Natural killer cell treated with Interleukin-12 subunit alpha and Interleukin-12 subunit beta and Interleukin-15 and Interleukin-18, amount 100 ng/mL, for 72 hours (primary cell): Measurements from ENCODE around the gene DSC1. TPM values are rescaled to one million over a fixed set of nuclear protein-coding genes. Genes with fewer than 3 reads are reported as not detected.
A peak's percentile ranks its signal among the peaks of the same experiment; 100 is the strongest.
"Not testable (repeated sequence)": the region's sequence is repeated elsewhere in the genome, so short reads cannot be mapped to it uniquely, and the experiment has no call there.

ENCODE experiments used
- ATAC-seq, 2 donors: fragments of 150-1000 bp; cut with Tn5 transposase in 1 of 2; sonication (Bioruptor Pico), chemical (Tn5 transposase) in 1 of 2; 2 replicates each; pipeline ENCODE4 v1.10.0; 2021
- DNase-seq: peaks from one replicate; pipeline ENCODE4 v3.0.0; 2022; ENCODE audit warnings: low spot score
- H3K27ac Mint-ChIP-seq, 2 donors: 1 replicate in 1 of 2; 2 replicates in 1 of 2; pipeline ENCODE4 v1.8.0; 2022; ENCODE audit warnings: mixed read lengths in 2 of 2, mild to moderate bottlenecking in 1 of 2, moderate library complexity in 1 of 2
- H3K27me3 Mint-ChIP-seq, 2 donors: 1 replicate in 1 of 2; 2 replicates in 1 of 2; pipeline ENCODE4 v1.8.0; 2022; ENCODE audit warnings: mixed read lengths in 2 of 2
- H3K36me3 Mint-ChIP-seq: one replicate; pipeline ENCODE4 v1.8.0; 2022; ENCODE audit warnings: mixed read lengths
- H3K4me1 Mint-ChIP-seq, 2 donors: 1 replicate in 1 of 2; 2 replicates in 1 of 2; pipeline ENCODE4 v1.8.0; 2022; ENCODE audit warnings: low read depth in 2 of 2, mixed read lengths in 2 of 2, mild to moderate bottlenecking in 1 of 2
- H3K4me3 Mint-ChIP-seq: one replicate; pipeline ENCODE4 v1.8.0; 2022; ENCODE audit warnings: mixed read lengths
- H3K9me3 Mint-ChIP-seq: 2 replicates; pipeline ENCODE4 v1.8.0; 2022; ENCODE audit warnings: mixed read lengths
- total RNA-seq, 2 donors: library from RNA; stranded (reverse); gene quantifications; one replicate each; pipeline ENCODE4 v1.2.3, GENCODE V29; 2022

The DSC1 gene
- total RNA-seq, 2 donors from 2014 or later, result not detected

DNA sequence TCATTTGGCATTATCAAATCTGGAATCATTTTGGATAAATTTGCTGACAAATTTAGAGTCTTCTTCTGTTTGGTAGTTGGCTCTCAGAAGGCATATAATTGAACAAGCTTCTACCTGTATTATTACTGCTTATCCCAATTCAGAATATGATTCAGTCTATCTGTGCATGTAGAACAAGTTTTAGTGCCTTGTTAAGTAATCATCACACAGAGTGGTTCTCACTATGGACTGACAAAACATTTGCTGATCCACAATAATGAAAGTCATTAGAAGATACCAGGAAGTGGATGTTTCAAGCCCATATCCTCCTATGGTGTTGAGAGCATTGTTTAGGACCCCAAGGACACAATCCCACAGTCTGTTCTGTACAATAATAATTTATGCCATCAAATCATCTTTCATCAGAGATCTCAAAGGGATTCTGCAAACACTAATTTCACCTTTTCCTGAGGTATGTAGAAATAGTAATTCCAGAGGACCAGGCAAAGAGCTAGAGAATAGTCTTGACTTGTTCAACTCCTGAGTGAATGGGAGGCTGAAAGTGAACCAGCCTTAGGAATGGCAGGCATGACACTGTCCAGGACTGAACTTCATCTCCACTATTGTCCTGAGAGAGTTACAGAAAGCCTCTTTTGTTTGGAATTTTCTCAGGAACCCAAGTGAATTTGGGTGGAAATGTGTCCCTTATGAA lies 29.6 kb upstream of the DSC1 start:
- ATAC-seq (no peak), DNase-seq (no peak)
- Mint-ChIP-seq H3K9me3 (peaks cover 5% of the 10 kb centered on the region), H3K27me3 (no peaks in the 10 kb centered on the region), H3K4me1 (no peaks in the 10 kb centered on the region), H3K27ac (no peak overlapping the region), H3K36me3 (no peaks in the 10 kb centered on the region), H3K4me3 (no peak overlapping the region)

DNA sequence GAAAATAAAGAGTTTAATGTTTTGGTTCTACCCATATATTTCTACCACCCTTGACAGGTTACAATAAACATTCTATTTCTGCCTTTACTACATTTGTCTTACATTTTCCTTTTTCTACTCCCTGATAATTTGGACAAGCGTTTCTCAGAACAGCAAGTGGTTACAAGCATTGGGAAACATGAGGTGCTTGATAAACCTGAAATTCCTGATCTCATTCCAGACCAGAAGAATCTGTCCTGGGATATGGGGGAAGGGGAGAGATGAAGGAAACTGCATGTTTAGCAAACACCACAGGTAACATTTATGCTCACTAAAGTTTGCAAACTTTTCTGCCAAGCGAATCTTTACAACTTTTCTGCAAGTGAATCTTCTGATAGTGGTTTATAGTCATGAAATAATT lies 28.3 kb upstream of the DSC1 start:
- H3K36me3 Mint-ChIP-seq, result no peaks in the 10 kb centered on the region
- no peak for ATAC-seq
- peaks cover 11% of the 10 kb centered on the region for H3K9me3 Mint-ChIP-seq
- DNase-seq, result no peak
- no peak overlapping the region for H3K4me3 Mint-ChIP-seq
- no peak overlapping the region for H3K27ac Mint-ChIP-seq
- no peaks in the 10 kb centered on the region for H3K4me1 Mint-ChIP-seq
- no peaks in the 10 kb centered on the region for H3K27me3 Mint-ChIP-seq

DNA sequence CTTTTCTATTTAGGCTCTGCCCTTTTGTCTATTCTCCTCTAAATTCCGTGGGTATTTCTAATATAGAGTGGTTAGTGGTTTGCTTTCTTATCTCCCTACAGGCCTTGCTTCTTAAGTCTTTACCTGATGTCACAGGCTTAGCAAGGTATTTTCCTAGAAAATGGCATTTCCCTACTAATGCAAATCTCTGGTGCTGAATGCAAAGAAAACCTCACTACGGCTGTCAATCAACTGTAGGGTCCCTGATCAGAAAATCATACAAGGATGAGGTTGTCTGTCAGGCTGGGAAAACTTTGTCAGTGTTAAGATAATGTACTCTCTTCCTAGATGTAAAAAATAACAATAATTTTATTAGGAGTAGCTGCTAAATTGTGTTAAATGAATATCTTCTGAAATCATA lies 27.1 kb upstream of the DSC1 start:
- Mint-ChIP-seq H3K27me3 (no peaks in the 10 kb centered on the region), H3K4me1 (no peaks in the 10 kb centered on the region), H3K36me3 (no peaks in the 10 kb centered on the region), H3K4me3 (no peak overlapping the region), H3K9me3 (peaks cover 14% of the 10 kb centered on the region), H3K27ac (no peak overlapping the region)
- ATAC-seq, result no peak
- DNase-seq, result no peak

DNA sequence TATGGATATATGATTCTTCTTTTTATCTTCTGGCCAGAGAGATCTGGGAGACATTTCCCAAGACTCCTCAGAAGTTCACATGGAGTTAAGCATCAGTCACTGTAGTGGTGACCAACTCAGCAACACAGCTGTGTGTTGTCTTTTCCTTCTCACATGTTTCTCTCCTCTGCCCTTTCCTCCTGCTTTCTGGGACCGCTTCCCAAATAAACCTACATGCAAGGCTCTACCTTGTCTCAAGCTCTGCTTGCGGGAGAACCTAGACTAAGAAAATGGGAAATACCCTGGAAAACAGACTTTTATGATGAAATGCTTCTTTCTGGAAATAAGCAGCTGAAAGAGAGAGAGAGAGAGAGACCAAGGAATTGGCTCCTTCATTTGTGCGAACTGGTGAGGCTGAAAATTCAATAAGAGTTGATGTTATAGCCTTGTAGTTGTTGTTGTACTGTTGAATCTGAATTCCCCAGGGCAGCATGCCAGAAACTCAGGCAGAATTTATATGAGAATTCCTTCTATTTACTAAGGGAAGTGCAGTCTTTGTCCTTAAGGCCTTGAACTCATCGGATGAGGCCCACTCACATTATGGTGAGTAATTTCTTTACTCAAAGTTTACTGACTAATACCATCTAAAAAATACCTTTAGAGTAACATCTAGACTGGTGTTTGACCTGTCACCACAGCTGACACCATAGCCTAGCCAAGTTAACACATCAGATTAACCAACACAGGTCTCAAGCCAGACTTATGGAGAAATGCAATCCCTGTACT lies 22.7 kb upstream of the DSC1 start:
- Mint-ChIP-seq H3K27ac (no peak overlapping the region), H3K4me1 (no peaks in the 10 kb centered on the region), H3K4me3 (no peak overlapping the region), H3K9me3 (peaks cover 23% of the 10 kb centered on the region), H3K27me3 (no peaks in the 10 kb centered on the region), H3K36me3 (no peaks in the 10 kb centered on the region)
- no peak for ATAC-seq
- no peak for DNase-seq

DNA sequence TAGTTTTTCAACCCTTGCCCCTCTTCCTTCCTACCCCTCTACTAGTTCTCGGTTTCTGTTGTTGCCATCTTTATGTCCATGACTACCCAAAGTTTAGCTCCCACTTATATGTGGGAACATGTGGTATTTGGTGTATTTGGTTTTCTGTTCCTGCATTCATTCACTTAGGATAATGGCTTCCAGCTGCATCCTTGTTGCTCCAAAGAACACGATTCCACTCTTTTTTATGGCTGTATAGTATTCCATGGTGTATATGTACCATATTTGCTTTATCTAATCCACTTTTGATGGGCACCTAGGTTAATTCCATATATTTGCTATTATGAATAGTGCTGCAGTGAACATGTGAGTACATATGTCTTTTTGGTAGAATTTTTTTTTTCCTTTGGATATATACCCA lies 20.6 kb upstream of the DSC1 start:
- no peaks in the 10 kb centered on the region for H3K27me3 Mint-ChIP-seq
- DNase-seq (no peak), ATAC-seq (no peak)
- no peak overlapping the region for H3K27ac Mint-ChIP-seq
- no peak overlapping the region for H3K4me3 Mint-ChIP-seq
- peaks cover 18% of the 10 kb centered on the region for H3K9me3 Mint-ChIP-seq
- no peaks in the 10 kb centered on the region for H3K36me3 Mint-ChIP-seq
- H3K4me1 Mint-ChIP-seq, result no peaks in the 10 kb centered on the region

DNA sequence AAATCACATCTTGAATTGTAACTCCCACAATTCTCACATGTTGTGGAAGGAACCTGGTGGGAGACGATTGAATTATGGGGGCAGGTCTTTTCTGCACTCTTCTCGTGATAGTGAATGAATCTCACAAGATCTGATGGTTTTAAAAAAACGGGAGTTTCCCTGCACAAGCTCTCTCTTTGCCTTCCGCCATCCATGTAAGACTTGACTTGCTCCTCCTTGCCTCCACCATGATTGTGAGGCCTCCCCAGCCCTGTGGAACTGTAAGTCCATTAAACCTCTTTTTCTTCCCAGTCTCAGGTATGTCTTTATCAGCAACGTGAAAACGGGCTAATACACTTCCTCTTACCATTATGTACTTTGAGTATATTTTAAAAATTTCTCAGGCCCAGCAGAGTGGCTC lies 14.7 kb upstream of the DSC1 start:
- H3K27me3 Mint-ChIP-seq, H3K4me3 Mint-ChIP-seq, H3K27ac Mint-ChIP-seq, H3K36me3 Mint-ChIP-seq, DNase-seq, ATAC-seq, H3K4me1 Mint-ChIP-seq: not testable (repeated sequence)
- H3K9me3 Mint-ChIP-seq, result peaks cover 10% of the 10 kb centered on the region

DNA sequence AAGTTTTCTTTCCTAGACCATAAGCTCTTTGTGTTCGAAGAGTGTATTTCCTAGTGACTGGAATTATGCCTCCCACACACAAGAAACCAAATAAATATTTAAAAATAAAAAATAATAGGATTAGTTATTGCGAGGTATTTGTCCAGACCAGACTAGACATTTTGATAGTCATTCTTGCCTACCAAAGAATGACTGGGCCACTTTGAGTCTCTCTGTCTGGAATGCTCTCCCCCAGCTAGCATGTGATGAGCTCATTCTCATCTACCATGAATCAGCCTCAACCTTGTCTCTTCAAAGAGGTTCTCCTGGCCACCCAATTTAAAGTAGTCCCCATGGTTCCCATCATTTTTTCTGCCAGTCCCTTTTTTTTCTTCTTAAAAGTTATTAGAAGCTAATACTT lies 13.9 kb upstream of the DSC1 start:
- Mint-ChIP-seq H3K4me1 (no peaks in the 10 kb centered on the region), H3K4me3 (no peak overlapping the region), H3K36me3 (no peaks in the 10 kb centered on the region), H3K27me3 (no peaks in the 10 kb centered on the region), H3K9me3 (peaks cover 7% of the 10 kb centered on the region), H3K27ac (no peak overlapping the region)
- no peak for ATAC-seq
- no peak for DNase-seq

DNA sequence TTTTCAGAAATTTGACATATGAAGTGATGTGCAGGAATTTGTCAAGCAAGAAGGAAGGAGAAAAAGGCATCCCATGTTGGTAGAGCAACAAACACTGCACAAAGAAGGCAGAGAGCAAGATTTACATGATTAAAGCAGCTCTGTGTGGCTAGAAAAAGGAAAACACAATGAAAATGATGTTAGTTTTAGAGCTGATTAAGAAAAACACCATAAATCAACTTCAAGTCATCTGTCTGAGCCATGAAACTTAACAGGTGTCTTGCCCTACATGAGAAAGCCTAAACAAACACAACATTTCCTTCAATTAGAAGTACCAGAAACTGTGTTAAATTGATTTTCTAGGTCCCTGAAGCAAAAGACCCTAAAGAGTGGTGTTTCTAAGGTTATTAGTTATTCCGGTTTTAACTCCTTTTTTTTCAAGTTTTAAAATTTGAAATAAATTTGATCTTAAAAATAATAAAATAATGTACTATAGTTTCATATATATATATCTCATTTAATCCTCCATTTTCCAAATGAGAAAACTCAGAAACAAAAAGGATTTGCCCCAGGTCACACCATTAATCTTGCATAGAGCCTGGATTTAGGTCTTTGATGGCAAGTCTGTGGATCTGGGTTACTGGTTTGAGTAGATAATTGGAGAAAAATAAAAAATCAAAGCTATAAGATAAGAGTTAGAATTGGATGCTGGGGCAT lies 8.6 kb upstream of the DSC1 start:
- no peak overlapping the region for H3K27ac Mint-ChIP-seq
- no peak for ATAC-seq
- H3K9me3 Mint-ChIP-seq, result peaks cover 11% of the 10 kb centered on the region
- DNase-seq, result no peak
- no peak overlapping the region for H3K4me3 Mint-ChIP-seq
- H3K36me3 Mint-ChIP-seq, result no peaks in the 10 kb centered on the region
- no peaks in the 10 kb centered on the region for H3K4me1 Mint-ChIP-seq
- H3K27me3 Mint-ChIP-seq, result no peaks in the 10 kb centered on the region

DNA sequence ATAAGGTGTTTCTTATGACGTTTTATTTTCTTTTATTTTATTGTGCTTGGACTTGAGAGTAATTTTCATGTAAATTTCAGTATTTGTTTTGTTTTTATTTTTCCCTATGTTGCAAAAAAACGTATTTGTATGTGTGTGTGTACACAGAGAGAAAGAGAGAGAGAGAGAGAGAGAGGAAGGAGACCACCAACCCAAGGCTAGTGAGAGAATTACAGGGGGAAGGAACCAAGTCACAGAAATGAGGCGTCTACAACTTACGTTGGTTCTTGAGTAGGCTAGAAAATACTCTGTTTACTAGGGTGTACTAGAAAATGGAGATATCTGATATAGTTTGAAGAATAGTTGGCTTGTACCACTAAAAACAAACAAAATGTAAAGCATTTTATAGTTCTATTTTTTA lies 7.7 kb upstream of the DSC1 start:
- peaks cover 7% of the 10 kb centered on the region for H3K9me3 Mint-ChIP-seq
- no peaks in the 10 kb centered on the region for H3K4me1 Mint-ChIP-seq
- no peaks in the 10 kb centered on the region for H3K36me3 Mint-ChIP-seq
- no peak for DNase-seq
- H3K4me3 Mint-ChIP-seq, result no peak overlapping the region
- no peak for ATAC-seq
- no peaks in the 10 kb centered on the region for H3K27me3 Mint-ChIP-seq
- no peak overlapping the region for H3K27ac Mint-ChIP-seq

DNA sequence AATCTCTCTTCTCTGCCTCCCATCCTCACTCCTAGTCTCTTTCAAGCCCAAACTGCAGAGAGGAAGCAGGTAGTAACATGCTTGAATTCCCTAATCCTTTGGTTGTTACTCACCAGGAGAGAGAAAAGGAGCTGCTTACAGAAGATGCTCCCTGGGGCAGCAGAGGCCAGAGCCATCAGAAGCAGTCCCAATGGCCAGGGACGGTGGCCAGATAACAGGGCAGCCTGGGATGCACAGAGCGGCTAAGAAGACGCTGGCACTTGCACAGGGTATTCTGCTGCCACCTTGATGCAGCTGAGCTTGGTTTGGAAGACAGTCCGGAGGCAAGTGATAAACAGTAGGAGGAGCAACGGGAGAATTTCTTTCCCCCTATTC lies 250 bp downstream of the DSC1 start:
- peaks cover 2% of the 10 kb centered on the region for H3K9me3 Mint-ChIP-seq
- H3K4me1 Mint-ChIP-seq, result peaks cover 0 to 8% of the 10 kb centered on the region in 2 donors
- no peaks in the 10 kb centered on the region for H3K36me3 Mint-ChIP-seq
- no peak for DNase-seq
- H3K27ac Mint-ChIP-seq, result no peak overlapping the region
- no peaks in the 10 kb centered on the region for H3K27me3 Mint-ChIP-seq
- peak in 1 of 2 donors; percentile 60 for ATAC-seq
- H3K4me3 Mint-ChIP-seq, result no peak overlapping the region

DNA sequence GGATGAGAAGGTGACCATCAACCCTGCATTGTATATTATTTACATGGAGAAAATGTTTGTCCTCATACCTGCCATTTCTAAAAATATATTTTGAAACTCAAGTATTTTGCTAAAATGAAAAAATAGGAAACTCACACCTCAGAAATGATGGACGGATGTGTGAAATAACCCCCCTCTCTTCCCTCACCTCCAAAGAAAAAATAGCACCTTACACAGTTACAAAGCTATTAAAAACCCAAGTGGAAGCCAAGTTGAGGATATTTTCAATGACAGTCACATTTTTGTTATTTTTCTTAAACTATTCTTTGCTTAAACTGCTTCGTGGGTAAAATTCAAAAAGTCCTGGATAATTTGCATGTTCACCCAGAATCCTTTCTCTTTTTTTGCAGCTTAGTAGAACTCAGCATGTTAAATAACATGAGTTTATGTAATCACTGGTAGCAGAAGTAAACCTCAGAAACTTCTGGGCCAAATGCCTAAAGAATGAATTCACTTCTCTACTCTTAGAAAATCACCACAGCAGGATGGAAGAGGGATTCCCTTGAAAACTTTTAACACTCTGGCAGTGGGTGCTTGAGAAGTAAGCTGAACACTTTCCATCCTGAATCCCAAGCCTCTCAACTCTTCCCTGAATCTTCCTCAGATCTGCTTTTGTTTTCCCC lies 768 bp downstream of the DSC1 start:
- ATAC-seq (no peak), DNase-seq (no peak)
- peaks cover 2% of the 10 kb centered on the region for H3K9me3 Mint-ChIP-seq
- no peak overlapping the region for H3K27ac Mint-ChIP-seq
- no peaks in the 10 kb centered on the region for H3K27me3 Mint-ChIP-seq
- no peak overlapping the region for H3K4me3 Mint-ChIP-seq
- H3K36me3 Mint-ChIP-seq, result no peaks in the 10 kb centered on the region
- peaks cover 0 to 8% of the 10 kb centered on the region in 2 donors for H3K4me1 Mint-ChIP-seq

DNA sequence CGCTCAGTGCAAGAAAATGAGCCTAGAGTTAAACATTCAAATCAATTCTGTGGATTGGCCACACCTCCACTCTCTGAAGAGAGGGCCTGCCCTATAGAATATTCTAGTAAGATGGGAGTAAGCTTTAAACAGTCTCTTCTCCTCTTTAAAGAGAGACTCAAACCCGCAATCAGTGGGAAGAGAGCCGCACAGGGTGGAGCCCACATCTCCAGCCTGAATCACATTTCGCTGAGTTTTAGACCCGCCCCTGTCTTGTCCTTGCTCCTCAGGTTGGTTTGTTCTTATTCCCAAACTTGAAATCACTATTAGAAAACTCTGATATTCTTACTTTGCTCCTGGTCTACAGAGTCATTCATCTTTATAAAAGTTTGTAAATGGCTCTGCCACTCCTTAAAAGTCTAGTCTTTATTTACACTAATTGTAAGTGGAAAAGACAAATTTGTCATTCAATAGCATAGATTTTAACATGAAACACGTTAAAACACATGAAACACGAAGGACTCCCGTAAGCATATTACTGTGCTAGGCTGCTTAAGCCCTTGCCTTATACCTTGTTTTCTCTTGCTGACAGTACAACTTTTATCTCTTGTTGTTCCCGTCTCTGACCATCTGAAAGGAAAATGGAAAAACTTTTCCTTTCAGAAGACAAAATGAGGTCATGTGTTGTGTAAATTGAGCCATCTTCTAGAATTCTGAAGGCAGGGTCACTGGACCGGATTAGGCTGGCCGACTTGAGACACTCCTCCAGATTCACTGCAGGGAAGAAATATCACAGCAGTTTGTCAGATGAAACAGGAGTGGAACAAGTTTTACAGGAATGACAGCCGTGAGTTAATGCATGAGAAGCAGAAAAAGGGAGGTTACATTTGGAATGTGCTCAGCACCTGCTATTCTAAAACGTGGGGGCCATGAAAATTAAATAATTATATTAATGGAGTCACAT lies 5.6 kb downstream of the DSC1 start:
- H3K4me1 Mint-ChIP-seq, result no peaks in the 10 kb centered on the region
- no peak overlapping the region for H3K4me3 Mint-ChIP-seq
- H3K27me3 Mint-ChIP-seq, result no peaks in the 10 kb centered on the region
- no peak for DNase-seq
- no peak overlapping the region for H3K27ac Mint-ChIP-seq
- H3K36me3 Mint-ChIP-seq, result no peaks in the 10 kb centered on the region
- ATAC-seq, result no peak
- H3K9me3 Mint-ChIP-seq, result peaks cover 3% of the 10 kb centered on the region

DNA sequence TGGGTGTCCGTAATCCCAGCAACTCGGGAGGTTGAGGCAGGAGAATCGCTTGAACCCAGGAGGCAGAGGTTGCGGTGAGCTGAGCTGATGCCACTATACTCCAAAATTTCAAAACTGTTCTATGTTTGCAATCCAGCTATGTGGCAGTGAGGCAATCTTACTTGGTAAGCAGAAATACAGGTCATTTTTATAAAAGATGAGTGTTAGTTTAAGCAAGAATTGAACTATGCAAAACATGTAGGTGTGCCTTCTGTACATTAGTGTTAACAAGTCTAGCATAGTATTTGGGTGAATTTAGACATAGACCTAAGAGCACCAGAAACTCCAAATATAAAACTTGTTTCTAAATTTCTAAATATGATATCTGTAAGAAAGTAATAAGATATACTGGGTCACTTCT lies 7.2 kb downstream of the DSC1 start:
- no peaks in the 10 kb centered on the region for H3K27me3 Mint-ChIP-seq

More for the DNA sequence above, 7.2 kb downstream of the DSC1 start:
- DNase-seq (no peak), ATAC-seq (no peak)
- Mint-ChIP-seq H3K4me3 (no peak overlapping the region), H3K4me1 (no peaks in the 10 kb centered on the region), H3K27ac (no peak overlapping the region), H3K36me3 (no peaks in the 10 kb centered on the region), H3K9me3 (peaks cover 3% of the 10 kb centered on the region)
